Hepatocyte (in vitro differentiated cells): ENCODE results near the gene NRL. TPM values are rescaled to one million over a fixed set of nuclear protein-coding genes. Genes with fewer than 3 reads are reported as not detected.
"Not testable (repeated sequence)": the region's sequence is repeated elsewhere in the genome, so short reads cannot be mapped to it uniquely, and the experiment has no call there.

Experiments used
- DNase-seq: peaks from one replicate; pipeline ENCODE4 v3.0.0-alpha.2; 2016; ENCODE audit warnings: low spot score
- H2AFZ ChIP-seq: fragments of 200-600 bp; sonication (generic); 2 replicates; pipeline ENCODE4 v1.6.0; 2016; ENCODE audit warnings: antibody characterized with exemption, mild to moderate bottlenecking
- H3K27ac ChIP-seq: fragments of 200-600 bp; sonication (generic); 2 replicates; pipeline ENCODE4 v1.5.1; 2016; ENCODE audit warnings: mild to moderate bottlenecking
- H3K27me3 ChIP-seq: fragments of 200-600 bp; sonication (generic); 2 replicates; pipeline ENCODE4 v1.6.1; 2016
- H3K36me3 ChIP-seq: fragments of 200-600 bp; sonication (generic); replicated peaks from 2 replicates; pipeline ENCODE4 v1.5.1; 2016; ENCODE audit warnings: low read depth; ENCODE audit not compliant: insufficient read depth
- H3K4me1 ChIP-seq: fragments of 200-600 bp; sonication (generic); 2 replicates; pipeline ENCODE4 v1.5.1; 2016; ENCODE audit warnings: mild to moderate bottlenecking, moderate library complexity; ENCODE audit not compliant: insufficient read depth
- H3K4me2 ChIP-seq: fragments of 200-600 bp; sonication (generic); 2 replicates; pipeline ENCODE4 v1.6.0; 2016
- H3K4me3 ChIP-seq: fragments of 200-600 bp; sonication (generic); 2 replicates; pipeline ENCODE4 v1.5.1; 2016; ENCODE audit warnings: mild to moderate bottlenecking
- H3K79me2 ChIP-seq: fragments of 200-600 bp; sonication (generic); 2 replicates; pipeline ENCODE4 v1.6.0; 2017; ENCODE audit warnings: mild to moderate bottlenecking
- H3K9me2 ChIP-seq: fragments of 200-600 bp; sonication (generic); replicated peaks from 2 replicates; pipeline ENCODE4 v1.6.0; 2017; ENCODE audit warnings: mild to moderate bottlenecking; ENCODE audit not compliant: insufficient read depth
- H3K9me3 ChIP-seq: fragments of 200-600 bp; sonication (generic); 2 replicates; pipeline ENCODE4 v1.5.1; 2016; ENCODE audit warnings: low read depth, mild to moderate bottlenecking
- H4K20me1 ChIP-seq: fragments of 200-600 bp; sonication (generic); 2 replicates; pipeline ENCODE4 v1.6.0; 2016; ENCODE audit warnings: mild to moderate bottlenecking; ENCODE audit not compliant: insufficient read depth, poor library complexity, severe bottlenecking
- EZH2 ChIP-seq: fragments of 200-600 bp; sonication (generic); IDR thresholded peaks from 2 replicates; pipeline ENCODE4 v1.6.1; 2016; ENCODE audit warnings: antibody characterized with exemption, mild to moderate bottlenecking, borderline replicate concordance
- EZH2phosphoT487 ChIP-seq: fragments of 200-600 bp; sonication (generic); IDR thresholded peaks from one replicate; pipeline ENCODE4 v1.6.1; 2018; ENCODE audit warnings: antibody characterized with exemption, mild to moderate bottlenecking, low read depth, moderate library complexity; ENCODE audit not compliant: unreplicated experiment, severe bottlenecking
- WGBS: methylation state at CpG from one replicate; pipeline ENCODE4 v1.1.6; 2016; ENCODE audit warnings: low lambda C conversion rate; ENCODE audit errors: missing lambda C conversion rate; 5-methylcytosine and 5-hydroxymethylcytosine counted together
- polyA plus RNA-seq: library from polyadenylated mRNA; unstranded; fragments of >200 nt; fragmentation: Nextera tagmentation; extraction: Ambion mirVana; gene quantifications from 2 replicates; pipeline ENCODE4 v1.2.1, GENCODE V29; 2016
- total RNA-seq: library from RNA; depleted of rRNA; stranded (reverse); fragments of >200 nt; gene quantifications from 2 replicates; pipeline ENCODE4 v1.2.3, GENCODE V29; 2014
- TF ChIP-seq, protein P1 (sequence below): fragments of 200-600 bp; sonication (generic); IDR thresholded peaks from 2 replicates; pipeline ENCODE4 v1.5.1; 2016; ENCODE audit warnings: antibody characterized with exemption, mild to moderate bottlenecking; ENCODE audit not compliant: poor library complexity

The NRL gene
- total and polyA plus RNA-seq, 2 experiments from 2014 or later: 1.2 to 2.4 TPM

GRCh38 chr14:24052656-24053547 lies 61.8 kb downstream of the NRL start:
- no peak for DNase-seq
- peak overlapping the region; percentile 65 for H3K4me3 ChIP-seq
- H3K9me2 ChIP-seq: no peaks in the 10 kb centered on the region
- H3K27me3 ChIP-seq: peaks cover 7% of the 10 kb centered on the region
- no peaks in the 10 kb centered on the region for H3K9me3 ChIP-seq
- H3K36me3 ChIP-seq: no peaks in the 10 kb centered on the region
- H3K4me2 ChIP-seq: peak overlapping the region; percentile 100
- no peak for TF ChIP-seq EZH2
- TF ChIP-seq EZH2phosphoT487: no peak
- TF ChIP-seq, protein P1, sequence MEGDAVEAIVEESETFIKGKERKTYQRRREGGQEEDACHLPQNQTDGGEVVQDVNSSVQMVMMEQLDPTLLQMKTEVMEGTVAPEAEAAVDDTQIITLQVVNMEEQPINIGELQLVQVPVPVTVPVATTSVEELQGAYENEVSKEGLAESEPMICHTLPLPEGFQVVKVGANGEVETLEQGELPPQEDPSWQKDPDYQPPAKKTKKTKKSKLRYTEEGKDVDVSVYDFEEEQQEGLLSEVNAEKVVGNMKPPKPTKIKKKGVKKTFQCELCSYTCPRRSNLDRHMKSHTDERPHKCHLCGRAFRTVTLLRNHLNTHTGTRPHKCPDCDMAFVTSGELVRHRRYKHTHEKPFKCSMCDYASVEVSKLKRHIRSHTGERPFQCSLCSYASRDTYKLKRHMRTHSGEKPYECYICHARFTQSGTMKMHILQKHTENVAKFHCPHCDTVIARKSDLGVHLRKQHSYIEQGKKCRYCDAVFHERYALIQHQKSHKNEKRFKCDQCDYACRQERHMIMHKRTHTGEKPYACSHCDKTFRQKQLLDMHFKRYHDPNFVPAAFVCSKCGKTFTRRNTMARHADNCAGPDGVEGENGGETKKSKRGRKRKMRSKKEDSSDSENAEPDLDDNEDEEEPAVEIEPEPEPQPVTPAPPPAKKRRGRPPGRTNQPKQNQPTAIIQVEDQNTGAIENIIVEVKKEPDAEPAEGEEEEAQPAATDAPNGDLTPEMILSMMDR: no peak
- no peaks in the 10 kb centered on the region for H4K20me1 ChIP-seq
- no peak overlapping the region for H3K27ac ChIP-seq
- H2AFZ ChIP-seq: no peak overlapping the region
- 73% methylated on average over 20 of the region's 20 CpGs for WGBS
- peaks cover 11% of the 10 kb centered on the region for H3K4me1 ChIP-seq
- no peaks in the 10 kb centered on the region for H3K79me2 ChIP-seq

DNA sequence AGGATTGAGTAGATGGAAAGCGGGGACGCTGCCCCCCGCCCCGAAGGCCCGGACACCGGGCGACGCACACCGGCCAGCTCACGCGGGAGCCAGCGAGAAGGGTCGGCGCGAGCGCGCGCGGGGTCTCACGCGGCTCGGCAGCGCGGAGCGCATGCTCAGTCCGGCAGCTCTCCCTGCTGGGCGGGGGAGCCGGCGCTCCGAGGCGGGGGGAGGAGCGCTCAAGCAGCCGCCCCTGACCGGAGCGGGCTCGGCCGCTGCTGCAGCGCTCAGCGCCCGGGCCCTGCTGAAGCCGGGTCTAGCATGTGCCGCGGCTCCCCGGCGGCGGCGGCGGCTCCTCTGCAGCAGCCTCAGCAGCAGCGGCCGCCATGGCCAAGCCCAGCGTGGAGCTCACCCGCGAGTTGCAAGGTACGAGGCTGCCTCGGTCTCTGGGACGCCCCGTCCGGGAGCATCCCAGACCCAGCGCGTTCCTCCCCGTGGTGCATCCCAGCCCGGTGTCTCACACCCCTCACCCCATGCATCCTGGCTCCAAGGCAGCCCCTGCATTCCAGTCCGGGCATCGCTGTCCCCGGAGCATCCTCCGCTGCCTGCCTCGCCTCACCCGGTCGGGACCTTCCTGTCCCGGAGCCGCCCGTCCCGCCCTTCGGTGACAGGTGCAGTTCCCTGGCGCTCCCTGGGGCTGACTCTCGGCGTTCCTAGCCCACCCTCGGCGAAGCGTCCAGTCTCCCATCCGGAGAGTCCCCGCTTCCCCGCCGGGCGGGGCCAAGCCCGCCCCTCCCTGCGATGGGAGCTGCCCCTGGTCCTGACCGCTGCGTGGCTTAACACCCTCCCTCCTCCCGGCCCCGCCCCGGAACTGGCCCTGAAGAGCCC lies 62.7 kb downstream of the NRL start, which contains the start of gene CARMIL3:
Gene CARMIL3, plus strand, starts transcription at position 221 of the 867 bp plus-strand sequence. Its CDS starts 145 bp downstream, at position 366.
- H3K27me3 ChIP-seq: peaks cover 7% of the 10 kb centered on the region
- peak within 1 kb of the TSS; percentile 100 for H3K4me2 ChIP-seq
- H3K27ac ChIP-seq: peak within 1 kb of the TSS; percentile 46
- no peaks in the 10 kb centered on the region for H3K9me3 ChIP-seq
- WGBS: 0% methylated on average over 48 of the region's 92 CpGs
- no peaks in the 10 kb centered on the region for H4K20me1 ChIP-seq
- no peaks in the 10 kb centered on the region for H3K36me3 ChIP-seq
- peaks cover 11% of the 10 kb centered on the region for H3K4me1 ChIP-seq
- no peaks in the 10 kb centered on the region for H3K9me2 ChIP-seq
- no peaks in the 10 kb centered on the region for H3K79me2 ChIP-seq
- DNase-seq: peak; percentile 90
- no peak for TF ChIP-seq EZH2
- TF ChIP-seq, protein P1: no peak
- no peak for TF ChIP-seq EZH2phosphoT487
- H2AFZ ChIP-seq: peak within 1 kb of the TSS; percentile 99
- peak within 1 kb of the TSS; percentile 65 for H3K4me3 ChIP-seq

DNA sequence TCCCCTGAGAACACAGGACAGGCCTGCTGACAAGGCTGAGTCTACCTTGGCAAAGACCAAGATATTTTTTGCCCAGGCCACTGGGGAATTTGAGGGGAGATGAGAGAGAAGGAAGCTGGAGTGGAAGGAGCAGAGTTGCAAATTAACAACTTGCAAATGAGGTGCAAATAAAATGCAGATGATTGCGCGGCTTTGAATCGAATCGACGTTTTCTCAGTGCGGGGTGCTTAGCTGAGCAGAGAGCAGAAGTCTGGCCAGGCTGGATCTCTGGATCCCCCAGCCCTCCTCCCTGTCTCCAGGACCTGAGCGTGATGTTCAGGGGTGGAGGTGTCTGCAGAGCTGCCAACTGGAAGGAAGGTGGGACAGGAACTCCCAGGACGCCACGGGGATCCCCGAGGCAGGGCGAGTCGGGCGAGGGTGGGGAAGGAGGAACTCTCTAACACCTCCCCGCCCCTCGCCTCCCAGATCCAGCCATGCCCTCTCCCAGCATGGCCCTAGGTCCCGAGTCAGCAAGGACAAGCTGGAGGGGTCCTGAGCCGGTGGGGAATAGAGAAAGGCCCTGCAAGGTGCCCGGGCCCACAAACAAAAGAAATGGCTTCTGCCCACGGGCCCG lies 63.5 kb downstream of the NRL start:
- H3K27me3 ChIP-seq: peaks cover 7% of the 10 kb centered on the region
- TF ChIP-seq EZH2 (no peak), EZH2phosphoT487 (no peak)
- TF ChIP-seq, protein P1: no peak
- peak overlapping the region; percentile 100 for H3K4me2 ChIP-seq
- DNase-seq: no peak
- H3K27ac ChIP-seq: peak overlapping the region; percentile 46
- H3K9me2 ChIP-seq: no peaks in the 10 kb centered on the region
- peak overlapping the region; percentile 65 for H3K4me3 ChIP-seq
- 17% methylated on average over 18 of the region's 20 CpGs for WGBS
- no peaks in the 10 kb centered on the region for H3K36me3 ChIP-seq
- peak overlapping the region; percentile 99 for H2AFZ ChIP-seq
- no peaks in the 10 kb centered on the region for H4K20me1 ChIP-seq
- H3K79me2 ChIP-seq: no peaks in the 10 kb centered on the region
- H3K9me3 ChIP-seq: no peaks in the 10 kb centered on the region
- peaks cover 11% of the 10 kb centered on the region for H3K4me1 ChIP-seq

DNA sequence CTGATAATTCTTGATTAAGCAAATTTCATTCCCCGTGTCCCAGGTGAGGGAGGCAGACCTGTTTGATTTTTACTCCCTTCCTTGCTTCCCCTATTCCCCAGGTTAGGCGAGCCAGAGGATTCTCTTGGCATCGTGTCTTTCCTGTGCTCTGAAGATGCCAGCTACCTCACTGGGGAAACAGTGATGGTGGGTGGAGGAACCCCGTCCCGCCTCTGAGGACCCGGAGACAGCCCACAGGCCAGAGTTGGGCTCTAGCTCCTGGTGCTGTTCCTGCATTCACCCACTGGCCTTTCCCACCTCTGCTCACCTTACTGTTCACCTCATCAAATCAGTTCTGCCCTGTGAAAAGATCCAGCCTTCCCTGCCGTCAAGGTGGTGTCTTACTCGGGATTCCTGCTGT lies 64.0 kb downstream of the NRL start:
- H3K79me2 ChIP-seq, H2AFZ ChIP-seq, H3K27ac ChIP-seq, H3K27me3 ChIP-seq, H4K20me1 ChIP-seq, H3K36me3 ChIP-seq, H3K9me3 ChIP-seq, DNase-seq, H3K4me3 ChIP-seq, H3K9me2 ChIP-seq: not testable (repeated sequence)
- WGBS: 68% methylated on average over 8 of the region's 8 CpGs
- Histone ChIP-seq H3K4me2 (peak overlapping the region; percentile 100), H3K4me1 (peaks cover 11% of the 10 kb centered on the region)

DNA sequence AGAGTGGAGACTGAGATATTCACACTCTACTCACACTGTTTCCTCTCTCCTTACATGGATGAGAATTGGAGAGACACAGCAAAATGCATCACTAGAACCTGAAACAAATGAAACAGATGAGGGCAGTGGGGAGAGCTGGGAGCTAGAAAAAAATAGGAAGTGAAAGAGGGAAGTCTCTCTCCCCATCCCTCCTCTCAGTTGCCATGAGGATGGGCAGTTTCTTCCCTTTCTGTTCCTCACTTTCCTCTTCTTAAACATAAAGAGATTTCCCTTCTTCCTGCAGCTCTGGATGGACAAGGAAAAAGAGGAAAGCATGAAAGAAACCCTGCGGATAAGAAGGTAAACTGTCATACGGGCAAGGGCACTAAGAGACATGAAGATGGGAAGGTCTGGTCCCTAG lies 65.7 kb downstream of the NRL start:
- not testable (repeated sequence) for H3K27ac ChIP-seq, H3K36me3 ChIP-seq, H2AFZ ChIP-seq, H3K4me2 ChIP-seq, H4K20me1 ChIP-seq, H3K9me3 ChIP-seq, H3K9me2 ChIP-seq, H3K27me3 ChIP-seq, H3K4me3 ChIP-seq, H3K79me2 ChIP-seq, DNase-seq
- WGBS: 91% methylated on average over 2 of the region's 2 CpGs
- H3K4me1 ChIP-seq: peaks cover 11% of the 10 kb centered on the region
